ENCODE results near the gene GDPD4. TPM values are rescaled to one million over a fixed set of nuclear protein-coding genes. Genes with fewer than 3 reads are reported as not detected.

GDPD4 gene
- total and polyA plus RNA-seq, 10 donors, result 0.07 to 1.6 (median 0.22) TPM; not detected in 6

DNA sequence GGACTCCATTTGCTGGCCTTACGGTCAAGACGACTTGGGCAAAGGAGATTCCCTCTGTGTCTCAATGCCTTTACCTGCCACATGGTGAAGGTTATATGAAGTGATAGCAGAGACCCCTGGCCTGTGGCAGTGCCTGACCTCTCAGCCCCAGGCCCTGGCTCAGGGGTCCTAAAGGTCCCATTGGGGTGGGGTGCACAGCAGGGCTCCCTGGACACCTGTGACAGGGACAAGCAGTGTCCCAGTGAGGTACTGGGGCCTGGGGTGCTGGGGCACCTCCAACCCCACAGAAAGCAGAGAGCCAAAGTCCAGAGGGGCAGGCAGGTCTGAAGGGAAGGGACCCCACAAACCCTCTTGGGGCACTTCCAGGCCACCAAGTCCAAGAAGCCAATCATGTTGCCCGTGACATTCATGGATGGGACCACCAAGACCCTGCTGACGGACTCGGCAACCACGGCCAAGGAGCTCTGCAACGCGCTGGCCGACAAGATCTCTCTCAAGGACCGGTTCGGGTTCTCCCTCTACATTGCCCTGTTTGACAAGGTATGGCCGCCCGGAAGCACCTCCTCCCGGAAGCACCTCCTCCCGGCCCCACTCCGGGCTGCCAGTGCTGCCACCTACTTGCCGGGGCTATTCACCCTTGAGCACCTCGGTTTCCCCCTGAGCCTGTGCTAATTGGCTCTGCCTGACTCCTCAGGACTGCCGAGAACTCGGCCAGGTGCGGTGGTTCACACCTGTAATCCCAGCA lies 111.0 kb downstream of the GDPD4 start:
- Histone ChIP-seq H3K27me3 (replicated peaks in 1 of 7) (no peaks in the 10 kb centered on the region), H3K27ac (no peak overlapping the region), H3K36me3 (peaks cover 0 to 60% (median 9%) of the 10 kb centered on the region in 6 donors), H3K4me1 (no peaks in the 10 kb centered on the region), H3K9me3 (no peaks in the 10 kb centered on the region), H3K4me3 (no peak overlapping the region)
- intact Hi-C loops (cut with DNase I; ENCODE audit: low total_unique reads), result loop anchor here (10.0 kb wide), 1 partner anchor 354 kb away; no protein-coding TSS in a partner anchor
- TF ChIP-seq, protein P1, sequence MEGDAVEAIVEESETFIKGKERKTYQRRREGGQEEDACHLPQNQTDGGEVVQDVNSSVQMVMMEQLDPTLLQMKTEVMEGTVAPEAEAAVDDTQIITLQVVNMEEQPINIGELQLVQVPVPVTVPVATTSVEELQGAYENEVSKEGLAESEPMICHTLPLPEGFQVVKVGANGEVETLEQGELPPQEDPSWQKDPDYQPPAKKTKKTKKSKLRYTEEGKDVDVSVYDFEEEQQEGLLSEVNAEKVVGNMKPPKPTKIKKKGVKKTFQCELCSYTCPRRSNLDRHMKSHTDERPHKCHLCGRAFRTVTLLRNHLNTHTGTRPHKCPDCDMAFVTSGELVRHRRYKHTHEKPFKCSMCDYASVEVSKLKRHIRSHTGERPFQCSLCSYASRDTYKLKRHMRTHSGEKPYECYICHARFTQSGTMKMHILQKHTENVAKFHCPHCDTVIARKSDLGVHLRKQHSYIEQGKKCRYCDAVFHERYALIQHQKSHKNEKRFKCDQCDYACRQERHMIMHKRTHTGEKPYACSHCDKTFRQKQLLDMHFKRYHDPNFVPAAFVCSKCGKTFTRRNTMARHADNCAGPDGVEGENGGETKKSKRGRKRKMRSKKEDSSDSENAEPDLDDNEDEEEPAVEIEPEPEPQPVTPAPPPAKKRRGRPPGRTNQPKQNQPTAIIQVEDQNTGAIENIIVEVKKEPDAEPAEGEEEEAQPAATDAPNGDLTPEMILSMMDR (IDR thresholded peaks at IDR 0.05 in 8 of 11, conservative IDR thresholded peaks at IDR 0.05 in 3 of 11), result no peak
- TF ChIP-seq POLR2AphosphoS5 (IDR thresholded peaks at IDR 0.05) (no peak), POLR2A (IDR thresholded peaks at IDR 0.05) (no peak)
- no peak for DNase-seq
- 87 to 96% (median 92%) methylated on average over 20 to 21 of the region's 21 CpGs for WGBS, 5 donors

DNA sequence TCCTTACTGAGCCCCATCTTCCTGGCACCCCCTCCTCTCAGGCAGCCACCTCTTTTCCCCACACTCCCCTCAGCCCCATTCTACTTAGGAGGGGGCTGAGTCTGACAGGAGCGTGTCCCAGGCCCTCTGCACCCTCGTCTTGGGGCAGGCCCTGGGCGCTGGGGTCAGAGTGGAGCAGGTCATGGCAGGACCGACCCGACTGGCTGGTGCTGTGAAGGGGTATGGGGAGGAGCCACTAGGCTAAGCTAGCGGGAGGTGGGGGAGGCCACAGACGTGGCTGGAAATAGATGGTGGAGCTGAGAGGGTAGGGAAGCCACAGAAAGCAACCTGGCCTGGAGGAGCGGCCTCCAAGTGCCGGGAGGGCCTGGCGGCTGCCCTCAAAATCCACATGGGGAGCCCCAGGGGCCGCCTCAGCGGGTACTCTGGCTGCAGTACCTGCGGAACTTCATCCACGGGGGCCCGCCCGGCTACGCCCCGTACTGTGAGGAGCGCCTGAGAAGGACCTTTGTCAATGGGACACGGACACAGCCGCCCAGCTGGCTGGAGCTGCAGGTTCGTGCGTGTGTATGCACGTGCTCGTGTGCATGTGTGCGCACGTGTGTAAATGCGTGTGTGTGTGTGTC lies 111.8 kb downstream of the GDPD4 start:
- peak in 1 of 3 donors; percentile 2 for TF ChIP-seq POLR2AphosphoS5 (IDR thresholded peaks at IDR 0.05)
- no peak for TF ChIP-seq POLR2A (IDR thresholded peaks at IDR 0.05)
- H3K27me3 ChIP-seq (replicated peaks in 1 of 7), result no peaks in the 10 kb centered on the region
- no peak overlapping the region for H3K27ac ChIP-seq
- WGBS, 5 donors, result 89 to 97% (median 93%) methylated on average over 13 to 28 of the region's 28 CpGs
- DNase-seq, result no peak
- no peak overlapping the region for H3K4me3 ChIP-seq
- H3K4me1 ChIP-seq, result no peaks in the 10 kb centered on the region
- H3K9me3 ChIP-seq, result no peaks in the 10 kb centered on the region
- intact Hi-C loops (cut with DNase I; ENCODE audit: low total_unique reads), result loop anchor here (5.0 to 10.0 kb wide), 3 partner anchors 62 to 355 kb away; partner anchors contain the start of gene MYO7A
- H3K36me3 ChIP-seq, result peaks cover 0 to 52% (median 9%) of the 10 kb centered on the region in 6 donors

- intact Hi-C loops (cut with DNase I; ENCODE audit: low total_unique reads), result loop anchor here (5.0 to 10.0 kb wide), 2 partner anchors 62 to 134 kb away; partner anchors contain the start of gene MYO7A
- H3K27ac ChIP-seq, result no peak overlapping the region
- DNase-seq, result no peak
- no peaks in the 10 kb centered on the region for H3K4me1 ChIP-seq
- H3K9me3 ChIP-seq, result no peaks in the 10 kb centered on the region
- no peaks in the 10 kb centered on the region for H3K27me3 ChIP-seq (replicated peaks in 1 of 7)
- no peak overlapping the region for H3K4me3 ChIP-seq
- H3K36me3 ChIP-seq, result peaks cover 0 to 50% (median 6%) of the 10 kb centered on the region in 6 donors
- 85 to 93% (median 88%) methylated on average over 10 to 18 of the region's 18 CpGs for WGBS, 5 donors
- TF ChIP-seq, protein P1 (IDR thresholded peaks at IDR 0.05 in 8 of 11, conservative IDR thresholded peaks at IDR 0.05 in 3 of 11), result peak in 4 of 11 experiments; percentile 6 to 34 (median 18)
- TF ChIP-seq POLR2AphosphoS5 (IDR thresholded peaks at IDR 0.05), result no peak
These were observed 112.6 kb downstream of the GDPD4 start for GRCh38 chr11:77188633-77189491.

Data from spleen (tissue), 11 donors.